ENCODE measurements around the gene TBATA.

GRCh38 chr10:70805619-70806215, 20.5 kb upstream of the TBATA start:
- TF ChIP-seq CTCF (IDR thresholded peaks at IDR 0.05; ENCODE audit: control extremely low read depth in 1 of 3, insufficient read depth in 1 of 3, low read depth in 1 of 3, low read length in 3 of 3): no peak
- TF ChIP-seq RFX5 (IDR thresholded peaks at IDR 0.05; ENCODE audit: borderline replicate concordance, low read depth, low read length): no peak
- TF ChIP-seq RAD21 (IDR thresholded peaks at IDR 0.05 in 1 of 2, conservative IDR thresholded peaks at IDR 0.05 in 1 of 2; ENCODE audit: low read depth in 2 of 2, low read length in 2 of 2): no peak
- TF ChIP-seq CREB1 (IDR thresholded peaks at IDR 0.05): no peak
- TF ChIP-seq ZNF274 (IDR thresholded peaks at IDR 0.05; ENCODE audit: borderline replicate concordance, extremely low read depth, low read length): no peak
- no peak for TF ChIP-seq USF2 (IDR thresholded peaks at IDR 0.05; ENCODE audit: low read length)
- no peak for TF ChIP-seq RXRA (IDR thresholded peaks at IDR 0.05; ENCODE audit: insufficient read depth, low read depth, low read length)
- no peak for TF ChIP-seq CHD7 (IDR thresholded peaks at IDR 0.05; ENCODE audit: insufficient replicate concordance, low read length)
- no peak for TF ChIP-seq MAX (IDR thresholded peaks at IDR 0.05)
- no peak for TF ChIP-seq POLR2A (IDR thresholded peaks at IDR 0.05; ENCODE audit: control extremely low read depth in 1 of 2, low read depth in 2 of 2, low read length in 2 of 2)

All from H1 (cell line).